Effector CD4-positive, alpha-beta T cell (primary cell): ENCODE results near the gene RASSF7.
A peak's percentile ranks its signal among the peaks of the same experiment; 100 is the strongest.
"Not testable (repeated sequence)": the region's sequence is repeated elsewhere in the genome, so short reads cannot be mapped to it uniquely, and the experiment has no call there.

Source experiments
- DNase-seq: peaks from one replicate; pipeline ENCODE4 v3.0.0-alpha.2; 2020

Gene RASSF7

GRCh38 chr11:567629-568292 lies 7.0 kb downstream of the RASSF7 start:
- no peak for DNase-seq

- DNase-seq, result peak; percentile 87
Measured at GRCh38 chr11:568306-569157, 7.8 kb downstream of the RASSF7 start.

- DNase-seq, result no peak
Measured at GRCh38 chr11:569158-569885, 8.6 kb downstream of the RASSF7 start.

- no peak for DNase-seq
Measured at GRCh38 chr11:571802-572185, 11.0 kb downstream of the RASSF7 start.

- DNase-seq, result no peak
Measured at GRCh38 chr11:573146-573759, 12.5 kb downstream of the RASSF7 start.

- not testable (repeated sequence) for DNase-seq
Measured at GRCh38 chr11:574031-574570, 13.3 kb downstream of the RASSF7 start.

GRCh38 chr11:574632-575312 lies 14.0 kb downstream of the RASSF7 start:
- DNase-seq, result no peak

GRCh38 chr11:575313-575995 lies 14.7 kb downstream of the RASSF7 start:
- DNase-seq, result no peak

GRCh38 chr11:575996-576768 lies 15.4 kb downstream of the RASSF7 start, which contains the start of gene PHRF1:
PHRF1 (plus strand) TSS chr11:576470; CDS start chr11:581513, 5,043 bp downstream.
- peak; percentile 92 for DNase-seq

- no peak for DNase-seq
Measured at GRCh38 chr11:576811-577610, 16.2 kb downstream of the RASSF7 start.

- no peak for DNase-seq
Measured at GRCh38 chr11:577611-577894, 16.8 kb downstream of the RASSF7 start.

GRCh38 chr11:578276-579035 lies 17.7 kb downstream of the RASSF7 start:
- no peak for DNase-seq

GRCh38 chr11:579830-580601 lies 19.2 kb downstream of the RASSF7 start:
- DNase-seq, result no peak

GRCh38 chr11:581342-581741 lies 20.6 kb downstream of the RASSF7 start:
- DNase-seq, result no peak

GRCh38 chr11:581752-582151 lies 21.0 kb downstream of the RASSF7 start:
- DNase-seq, result no peak

- no peak for DNase-seq
Measured at GRCh38 chr11:584287-584686, 23.5 kb downstream of the RASSF7 start.

GRCh38 chr11:586376-587316 lies 25.9 kb downstream of the RASSF7 start:
- DNase-seq, result no peak
